GM19372 (cell line): ENCODE results near the gene WNT3A.

Experiments used
- ATAC-seq: cut with Tn5 transposase; IDR thresholded peaks from one replicate; pipeline ENCODE4 v1.9.1; 2021; ENCODE audit warnings: mild to moderate bottlenecking, low read depth, moderate library complexity; ENCODE audit not compliant: unreplicated experiment

Gene WNT3A

GRCh38 chr1:228095938-228096337, 89.1 kb downstream of the WNT3A start:
- no peak for ATAC-seq

- no peak for ATAC-seq
Measured at GRCh38 chr1:228096416-228097332, 89.9 kb downstream of the WNT3A start.

GRCh38 chr1:228097333-228098081, 90.7 kb downstream of the WNT3A start:
- ATAC-seq, result no peak

DNA sequence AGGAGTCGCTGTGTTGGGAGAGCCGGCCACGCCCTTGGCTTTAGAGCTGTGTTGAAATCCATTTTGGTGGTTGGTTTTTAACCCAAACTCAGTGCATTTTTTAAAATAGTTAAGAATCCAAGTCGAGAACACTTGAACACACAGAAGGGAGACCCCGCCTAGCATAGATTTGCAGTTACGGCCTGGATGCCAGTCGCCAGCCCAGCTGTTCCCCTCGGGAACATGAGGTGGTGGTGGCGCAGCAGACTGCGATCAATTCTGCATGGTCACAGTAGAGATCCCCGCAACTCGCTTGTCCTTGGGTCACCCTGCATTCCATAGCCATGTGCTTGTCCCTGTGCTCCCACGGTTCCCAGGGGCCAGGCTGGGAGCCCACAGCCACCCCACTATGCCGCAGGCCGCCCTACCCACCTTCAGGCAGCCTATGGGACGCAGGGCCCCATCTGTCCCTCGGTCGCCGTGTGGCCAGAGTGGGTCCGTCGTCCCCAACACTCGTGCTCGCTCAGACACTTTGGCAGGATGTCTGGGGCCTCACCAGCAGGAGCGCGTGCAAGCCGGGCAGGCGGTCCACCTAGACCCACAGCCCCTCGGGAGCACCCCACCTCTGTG, 91.6 kb downstream of the WNT3A start:
- ATAC-seq, result no peak

DNA sequence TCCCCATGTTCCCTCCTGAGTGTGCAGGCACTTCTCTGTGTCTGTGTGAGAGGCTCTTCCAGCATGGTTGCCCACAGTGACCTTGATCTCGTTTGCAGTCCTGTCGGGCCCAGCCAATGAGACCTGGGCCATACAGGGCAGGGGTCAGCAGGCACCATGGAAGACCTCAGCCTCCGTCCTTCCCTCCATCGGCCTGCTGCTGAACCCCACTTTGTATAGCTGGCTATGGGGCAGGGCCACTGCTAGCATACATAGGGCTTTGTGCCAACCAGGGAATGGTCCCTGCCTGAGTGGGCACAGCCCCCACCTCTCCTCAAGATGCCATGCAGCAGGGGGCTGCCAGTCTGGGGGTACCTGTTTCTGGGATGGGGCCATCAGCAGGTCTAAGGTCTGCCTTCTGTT, 92.5 kb downstream of the WNT3A start:
- no peak for ATAC-seq

DNA sequence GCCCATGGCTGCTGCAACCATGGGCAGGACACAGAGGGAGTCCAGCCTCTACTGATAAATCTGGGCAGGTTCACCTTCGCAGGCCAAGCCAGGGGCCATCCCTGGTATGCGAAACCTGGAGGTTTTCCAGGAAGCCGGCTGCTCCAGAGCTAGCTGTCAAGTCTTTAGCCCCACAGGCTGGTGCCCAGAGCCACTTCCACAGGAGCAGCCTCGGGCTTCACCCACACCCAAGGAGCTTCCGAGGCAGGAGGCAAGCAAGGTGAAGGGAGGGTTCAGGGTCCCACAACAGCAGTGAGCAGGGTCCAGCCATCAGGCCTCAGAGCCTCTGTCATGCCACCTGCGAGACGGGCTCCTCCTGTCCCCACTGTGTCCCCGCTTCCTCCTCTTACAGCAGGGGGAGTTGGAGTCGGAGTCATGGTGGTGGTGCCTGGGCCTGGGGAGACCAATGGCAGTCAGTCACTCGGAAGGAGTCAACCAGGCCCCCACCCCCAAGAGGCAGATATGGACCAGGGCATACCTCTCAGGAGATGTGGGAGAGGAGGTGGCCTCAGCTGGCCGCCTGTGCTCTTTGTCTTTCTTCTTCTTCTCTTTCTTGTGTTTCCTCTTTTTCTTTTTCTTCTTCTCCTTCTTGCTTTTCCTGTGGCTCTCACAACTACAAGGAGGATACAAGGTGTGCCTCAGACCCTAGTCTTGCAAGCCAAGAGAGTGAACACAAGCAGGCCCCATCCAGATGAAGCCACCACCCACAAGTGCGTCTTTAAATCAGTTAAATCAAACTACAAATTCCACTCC, 94.2 kb downstream of the WNT3A start:
- no peak for ATAC-seq

GRCh38 chr1:228101614-228101993, 94.8 kb downstream of the WNT3A start:
- ATAC-seq, result no peak

DNA sequence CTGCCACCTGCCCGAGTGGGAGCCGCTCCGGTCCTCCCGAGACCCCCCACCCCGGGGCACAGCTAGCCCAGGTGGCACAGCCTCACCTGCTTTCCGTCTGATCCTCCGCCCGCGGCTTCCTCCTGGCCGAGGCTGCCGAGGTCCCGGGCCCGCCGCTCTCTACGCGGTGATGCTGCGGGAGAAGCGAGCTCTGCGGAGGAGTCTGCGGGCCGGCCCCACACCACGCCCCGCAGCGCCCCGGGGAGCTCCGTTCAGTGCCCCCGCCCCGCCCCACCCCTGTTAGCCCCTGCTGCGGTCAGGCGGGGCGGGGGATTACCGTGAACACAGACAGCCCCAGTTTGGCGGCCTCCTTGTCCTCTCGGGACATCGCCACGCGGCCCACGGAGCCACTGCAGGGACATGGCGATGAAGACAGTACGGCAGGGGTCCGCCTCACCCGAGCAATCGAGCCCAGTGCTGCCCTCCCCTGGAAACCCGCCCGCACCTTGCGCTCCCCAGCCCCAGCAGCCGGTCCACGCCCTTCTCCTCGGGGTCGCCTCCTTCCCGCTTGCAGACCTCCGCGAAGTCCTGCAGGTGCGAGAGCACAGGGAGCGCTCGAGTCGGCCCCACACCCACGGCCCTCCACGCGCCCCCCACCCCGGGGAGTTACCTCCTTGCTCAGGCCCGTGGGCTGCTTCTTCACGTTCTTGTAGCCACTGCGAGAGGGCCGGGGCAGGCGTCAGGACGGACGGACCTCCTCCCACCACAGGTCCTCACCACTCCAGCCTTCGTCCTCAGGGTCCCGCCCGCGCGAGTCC, 95.4 kb downstream of the WNT3A start:
- ATAC-seq, result peak; percentile 32

DNA sequence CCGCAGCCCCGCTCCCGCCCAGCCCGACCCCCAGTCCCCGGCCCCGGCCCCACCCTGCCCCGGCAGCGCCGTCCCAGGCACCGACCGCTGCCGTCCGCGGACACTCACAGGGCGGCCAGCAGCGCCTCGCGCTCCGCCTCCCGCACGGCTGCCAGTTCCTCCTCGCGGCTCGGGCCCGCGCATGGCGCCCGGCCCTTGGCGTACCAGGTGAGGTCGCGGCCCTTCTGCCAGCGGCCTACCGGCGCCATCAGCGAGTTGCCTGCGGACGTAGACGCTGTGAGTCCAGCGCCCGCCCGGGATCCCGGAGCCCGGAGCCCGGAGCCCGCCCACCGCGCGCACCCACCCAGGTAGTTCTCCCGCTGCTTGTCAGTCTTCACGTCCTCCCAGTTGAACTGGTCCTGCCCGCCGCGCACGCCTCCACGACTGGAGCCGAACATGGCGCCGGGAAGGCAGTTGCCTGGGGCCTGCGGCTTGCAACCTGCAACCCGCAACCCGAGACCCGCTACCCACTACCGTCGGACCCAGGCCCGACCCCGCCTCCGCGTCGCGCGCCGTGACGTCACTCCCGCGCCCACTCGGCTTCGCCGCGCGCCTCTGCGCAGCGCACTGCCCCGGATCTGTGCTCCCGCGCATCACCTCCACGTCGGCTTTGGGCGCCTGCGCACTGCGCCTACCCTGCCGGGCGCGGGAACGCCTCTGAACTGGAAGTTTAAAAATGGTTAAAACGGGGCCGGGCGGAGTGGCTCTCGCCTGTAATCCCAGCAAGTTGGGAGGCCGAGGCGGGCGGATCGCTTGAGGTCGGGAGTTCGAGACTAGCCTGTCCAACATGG, 96.2 kb downstream of the WNT3A start, which contains the start of gene C1orf35:
TSS of gene C1orf35 (minus strand) at position 535 of the 830 bp plus-strand sequence. CDS start at position 437, 98 bp downstream.
- ATAC-seq, result peak; percentile 80

GRCh38 chr1:228104526-228105269, 97.9 kb downstream of the WNT3A start:
- no peak for ATAC-seq

DNA sequence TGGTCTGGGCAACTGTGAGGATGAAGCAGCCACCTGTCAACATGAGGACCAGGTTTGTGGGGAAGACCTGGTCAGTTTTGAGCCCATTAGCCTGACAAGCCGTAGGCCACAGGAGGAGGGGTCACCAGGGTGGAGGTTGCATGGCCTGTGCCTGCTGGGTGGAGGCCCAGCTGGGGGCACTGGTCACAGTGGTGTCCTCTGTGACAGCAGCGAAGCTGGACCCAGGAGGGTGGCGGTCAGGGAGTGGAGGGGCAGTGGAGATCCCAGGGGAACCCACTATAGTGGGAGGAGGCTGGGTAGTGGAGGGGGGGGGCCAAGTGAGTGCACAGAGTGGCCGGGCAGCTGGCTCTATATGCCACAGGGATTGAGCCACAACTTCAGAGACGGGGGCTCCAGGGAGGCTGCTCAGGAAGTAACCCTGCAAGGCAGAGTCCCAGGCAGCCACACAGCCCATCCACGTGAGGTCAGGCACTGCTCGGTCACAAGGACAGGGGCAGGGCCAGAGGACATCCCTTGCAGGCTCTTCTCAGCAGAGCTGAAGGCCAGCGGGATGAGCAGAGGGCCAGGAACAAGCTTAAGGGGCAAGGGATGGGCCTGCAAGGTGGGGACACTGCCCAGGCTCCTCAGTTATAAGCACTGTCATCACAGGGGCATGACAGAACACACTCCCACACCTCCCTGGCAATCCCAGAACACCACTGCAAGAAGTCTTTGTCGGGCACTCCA, 98.6 kb downstream of the WNT3A start:
- no peak for ATAC-seq

- ATAC-seq, result no peak
Measured at GRCh38 chr1:228105996-228106799, 99.4 kb downstream of the WNT3A start.

- ATAC-seq, result no peak
Measured at GRCh38 chr1:228106800-228107054, 99.9 kb downstream of the WNT3A start.

DNA sequence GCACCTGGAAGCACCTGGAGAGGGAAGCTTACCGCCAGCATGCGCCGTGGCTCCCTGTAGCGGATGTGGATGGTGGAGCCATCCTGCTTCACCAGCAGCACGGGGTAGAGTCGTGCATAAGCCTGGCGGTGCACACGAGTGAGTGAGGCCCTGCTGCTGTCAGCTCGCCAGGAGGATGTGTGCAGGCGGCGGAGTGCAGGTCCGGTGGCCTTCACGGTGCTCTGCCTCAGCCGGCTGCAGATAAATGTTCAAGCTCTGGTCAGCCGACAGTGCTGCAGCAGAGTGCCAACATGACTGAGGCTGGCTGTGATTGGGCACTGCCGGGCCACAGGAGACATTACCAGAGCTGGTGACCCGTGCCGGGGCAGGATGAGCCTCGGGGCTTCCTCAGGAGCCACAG, 100.8 kb downstream of the WNT3A start:
- no peak for ATAC-seq

DNA sequence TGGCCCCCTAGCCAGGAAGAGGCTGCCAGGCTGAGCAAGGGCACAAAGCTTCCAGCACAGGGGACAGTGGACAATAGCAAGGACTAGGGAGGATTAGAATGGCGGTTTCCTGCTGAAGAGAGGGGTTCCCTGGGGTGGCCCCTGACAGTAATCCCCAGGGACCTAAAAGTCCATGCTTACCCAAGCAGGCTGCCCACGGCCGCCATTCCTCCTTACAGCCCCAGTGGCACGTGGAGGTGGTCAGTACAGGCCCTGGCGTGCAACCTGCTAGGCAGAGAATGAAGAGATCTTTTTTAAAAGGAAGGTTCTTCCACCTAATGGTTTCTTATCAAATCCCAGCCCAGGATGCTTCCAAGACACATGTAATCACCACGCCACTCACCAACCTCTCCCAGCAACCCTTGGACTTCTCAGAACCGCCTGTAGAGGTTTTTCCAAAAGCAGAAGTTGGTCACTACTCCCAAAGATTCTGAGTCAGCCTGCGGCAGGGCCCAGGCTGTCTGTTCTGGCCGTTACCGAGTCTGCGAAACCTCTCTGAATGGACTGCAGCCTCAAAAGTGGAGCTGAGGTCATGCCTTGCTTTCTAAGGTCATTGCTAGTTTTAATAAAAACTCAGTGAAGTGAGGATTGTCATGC, 101.4 kb downstream of the WNT3A start:
- ATAC-seq, result no peak

DNA sequence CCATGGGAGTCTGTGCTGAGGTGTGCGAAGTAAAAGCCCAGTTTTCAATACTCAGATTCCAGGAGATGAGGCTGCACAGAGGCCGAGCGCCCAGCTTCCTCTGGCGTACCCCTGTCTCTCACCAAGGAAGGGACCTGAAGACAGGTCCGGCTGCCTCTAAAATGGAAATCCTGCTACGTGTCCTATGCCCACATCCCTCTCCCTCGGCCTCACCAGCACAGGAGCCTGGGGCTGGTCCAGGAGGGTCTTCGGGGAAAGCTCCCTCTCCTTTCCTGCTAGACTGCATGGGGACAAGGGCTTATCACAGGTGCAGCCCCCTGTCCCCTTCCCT, 101.9 kb downstream of the WNT3A start:
- no peak for ATAC-seq
